Mucosa of descending colon (tissue), 3 donors: Measurements from ENCODE around the gene GREB1. TPM values are rescaled to one million over a fixed set of nuclear protein-coding genes. Genes with fewer than 3 reads are reported as not detected.
A peak's percentile ranks its signal among the peaks of the same experiment; 100 is the strongest.

Source experiments
- ATAC-seq: fragments of 200-7000 bp; cut with Tn5 transposase; one replicate; pipeline ENCODE4 v1.9.1; 2020; ENCODE audit warnings: mild to moderate bottlenecking, moderate library complexity
- DNase-seq, 3 donors: peaks; one replicate each; pipeline ENCODE4 v3.0.0-alpha.2; 2020
- H3K36me3 ChIP-seq: fragments of 200-600 bp; one replicate; pipeline ENCODE4 v1.8.0; 2021; ENCODE audit warnings: low read depth, mild to moderate bottlenecking
- H3K4me1 ChIP-seq: fragments of 200-600 bp; one replicate; pipeline ENCODE4 v1.8.0; 2021; ENCODE audit warnings: low read depth, mild to moderate bottlenecking
- H3K4me3 ChIP-seq: fragments of 200-600 bp; one replicate; pipeline ENCODE4 v1.8.0; 2021; ENCODE audit warnings: mild to moderate bottlenecking
- H3K9me3 ChIP-seq: fragments of 200-600 bp; one replicate; pipeline ENCODE4 v1.8.0; 2021; ENCODE audit warnings: mild to moderate bottlenecking
- intact Hi-C, 2 donors: fragments of 100-400 bp; cut with DNase I in 1 of 2; cut with micrococcal nuclease in 1 of 2; formaldehyde crosslinking; loops; one replicate each; pipeline versions ENCODE4 v1.11.0 to v1.11.1; 2022; cut with DNase I, micrococcal nuclease
- total RNA-seq, 3 donors: library from RNA; stranded (reverse); fragmentation: NEBNext Ultra II Directional in 2 of 3; extraction: Animal tissue kit (Norgen Biotek cat#: 25700) in 2 of 3; gene quantifications; one replicate each; pipeline versions ENCODE4 v1.2.1 to v1.2.4, GENCODE V29; 2021 to 2023
- TF ChIP-seq, protein P1 (sequence below): fragments of 200-600 bp; IDR thresholded peaks from one replicate; pipeline ENCODE4 v1.8.0; 2022; ENCODE audit warnings: antibody characterized with exemption, mild to moderate bottlenecking
- donor health status: DM: no; HTN: no; CAD: no; lungs with moderate emphysema.
- donor health status: DM: no; HTN: no; CAD: no.
- donor health status: DM: no; HTN: yes; CAD: no.

GREB1 gene
- total RNA-seq, 3 donors from 2014 or later = 1.4 to 2.5 (median 1.6) TPM

DNA sequence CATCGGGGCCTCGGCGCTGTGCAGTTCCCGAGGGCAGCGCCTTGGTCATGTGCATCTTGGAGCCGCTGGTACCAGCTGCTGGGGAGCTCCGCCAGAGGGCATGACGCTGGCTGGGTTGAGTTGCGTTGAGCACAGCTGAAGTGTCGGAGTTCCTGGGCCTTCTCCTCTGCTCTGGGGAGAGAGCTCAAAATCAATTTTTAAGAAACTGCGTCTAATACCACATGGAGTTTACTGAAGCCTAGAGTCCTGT, 48.7 kb downstream of the GREB1 start:
- no peak for ATAC-seq
- TF ChIP-seq, protein P1, sequence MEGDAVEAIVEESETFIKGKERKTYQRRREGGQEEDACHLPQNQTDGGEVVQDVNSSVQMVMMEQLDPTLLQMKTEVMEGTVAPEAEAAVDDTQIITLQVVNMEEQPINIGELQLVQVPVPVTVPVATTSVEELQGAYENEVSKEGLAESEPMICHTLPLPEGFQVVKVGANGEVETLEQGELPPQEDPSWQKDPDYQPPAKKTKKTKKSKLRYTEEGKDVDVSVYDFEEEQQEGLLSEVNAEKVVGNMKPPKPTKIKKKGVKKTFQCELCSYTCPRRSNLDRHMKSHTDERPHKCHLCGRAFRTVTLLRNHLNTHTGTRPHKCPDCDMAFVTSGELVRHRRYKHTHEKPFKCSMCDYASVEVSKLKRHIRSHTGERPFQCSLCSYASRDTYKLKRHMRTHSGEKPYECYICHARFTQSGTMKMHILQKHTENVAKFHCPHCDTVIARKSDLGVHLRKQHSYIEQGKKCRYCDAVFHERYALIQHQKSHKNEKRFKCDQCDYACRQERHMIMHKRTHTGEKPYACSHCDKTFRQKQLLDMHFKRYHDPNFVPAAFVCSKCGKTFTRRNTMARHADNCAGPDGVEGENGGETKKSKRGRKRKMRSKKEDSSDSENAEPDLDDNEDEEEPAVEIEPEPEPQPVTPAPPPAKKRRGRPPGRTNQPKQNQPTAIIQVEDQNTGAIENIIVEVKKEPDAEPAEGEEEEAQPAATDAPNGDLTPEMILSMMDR = no peak

DNA sequence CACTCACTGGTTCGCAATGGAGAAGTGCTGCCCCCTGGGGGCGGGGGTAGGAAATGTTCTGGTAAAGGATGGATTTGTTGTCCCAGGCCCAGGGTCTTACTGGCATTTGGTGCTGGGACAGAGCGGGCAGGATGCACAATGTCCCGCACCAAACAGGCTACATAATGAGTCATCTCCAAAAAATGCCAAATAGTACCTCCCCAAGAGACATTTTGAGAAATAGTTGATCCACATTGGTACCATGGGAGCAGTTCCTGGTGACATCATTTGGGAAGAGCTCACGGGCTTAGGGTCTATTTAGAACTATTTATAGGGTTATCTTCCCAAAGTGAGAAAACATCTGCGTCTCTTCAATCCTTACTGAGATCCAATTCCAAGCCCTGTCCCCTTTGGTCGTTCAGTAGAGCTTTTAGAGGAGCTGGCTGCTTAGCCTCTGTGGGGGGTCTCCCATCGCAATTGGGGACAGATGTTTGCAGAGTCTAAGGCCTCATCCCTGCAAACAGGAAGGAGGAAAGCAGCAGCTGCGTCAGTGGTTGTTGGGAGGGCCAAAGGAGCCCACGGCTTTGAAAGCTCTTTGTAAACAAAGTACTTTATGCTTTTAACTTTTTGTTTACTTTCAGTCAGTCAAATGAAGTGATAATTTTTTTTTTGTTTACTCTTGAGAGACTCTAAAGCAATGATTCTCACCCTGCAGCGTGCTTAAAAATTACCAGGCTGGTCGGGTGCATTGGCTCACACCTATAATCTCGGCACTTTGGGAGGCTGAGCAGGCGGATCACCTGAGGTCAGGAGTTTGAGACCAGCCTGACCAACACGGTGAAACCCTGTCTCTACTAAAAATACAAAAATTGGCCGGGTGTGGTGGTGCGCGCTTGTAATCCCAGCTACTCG, 49.3 kb downstream of the GREB1 start:
- H3K4me3 ChIP-seq = no peak overlapping the region
- H3K9me3 ChIP-seq = no peaks in the 10 kb centered on the region
- intact Hi-C loops = loop anchor here in 1 of 2 donors (5.0 kb wide), 1 partner anchor 106 kb away; no protein-coding TSS in a partner anchor
- DNase-seq (peak in 2 of 3 donors; percentile 67 to 71), ATAC-seq (peak; percentile 66)
- no peaks in the 10 kb centered on the region for H3K36me3 ChIP-seq
- TF ChIP-seq, protein P1 = peak; percentile 62
- H3K4me1 ChIP-seq = peaks cover 3% of the 10 kb centered on the region

More for the DNA sequence above, 48.7 kb downstream of the GREB1 start:
- no peaks in the 10 kb centered on the region for H3K36me3 ChIP-seq
- H3K9me3 ChIP-seq = no peaks in the 10 kb centered on the region
- peaks cover 3% of the 10 kb centered on the region for H3K4me1 ChIP-seq
- intact Hi-C loops = loop anchor here in 1 of 2 donors (5.0 kb wide), 1 partner anchor 105 kb away; no protein-coding TSS in a partner anchor
- DNase-seq = no peak
- no peak overlapping the region for H3K4me3 ChIP-seq

DNA sequence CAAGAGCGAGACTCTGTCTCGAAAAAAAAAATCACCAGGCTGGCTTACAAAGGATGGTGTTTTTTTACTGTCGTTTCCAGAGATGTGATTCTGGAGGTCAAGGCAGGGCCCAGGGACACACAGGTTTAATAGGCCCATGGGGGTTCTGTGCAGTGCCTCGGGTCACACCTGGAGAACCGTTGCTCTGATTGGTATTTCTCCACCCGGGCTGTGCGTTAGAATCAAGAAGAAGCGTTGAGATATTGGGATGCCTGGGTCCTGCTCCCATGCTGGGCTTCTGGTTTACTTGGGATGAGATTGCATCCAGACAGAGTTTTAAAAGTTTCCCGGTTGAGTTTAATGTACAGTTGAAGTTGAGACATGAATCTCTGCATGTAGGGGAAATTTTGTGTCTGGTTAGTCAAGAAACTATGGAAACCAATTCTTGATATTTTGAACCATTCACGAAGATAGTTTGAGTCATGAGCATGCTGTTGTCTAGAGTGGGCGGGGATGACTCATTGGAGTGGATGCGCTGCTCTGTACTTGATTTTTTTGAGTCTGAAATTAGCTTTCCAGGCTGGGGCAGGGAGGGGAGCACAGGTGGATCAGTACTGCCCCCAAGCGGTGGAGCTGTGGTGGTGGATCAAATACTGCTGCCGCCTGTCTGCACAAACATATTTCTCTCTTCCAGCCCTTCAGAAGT, 50.1 kb downstream of the GREB1 start:
- DNase-seq (peak in 2 of 3 donors; percentile 67 to 72), ATAC-seq (peak; percentile 80)
- TF ChIP-seq, protein P1 = peak; percentile 42
- Histone ChIP-seq H3K9me3 (no peaks in the 10 kb centered on the region), H3K4me3 (no peak overlapping the region), H3K4me1 (peaks cover 3% of the 10 kb centered on the region), H3K36me3 (no peaks in the 10 kb centered on the region)
- intact Hi-C loops = loop anchor here in 1 of 2 donors (5.0 kb wide), 1 partner anchor 107 kb away; no protein-coding TSS in a partner anchor

DNA sequence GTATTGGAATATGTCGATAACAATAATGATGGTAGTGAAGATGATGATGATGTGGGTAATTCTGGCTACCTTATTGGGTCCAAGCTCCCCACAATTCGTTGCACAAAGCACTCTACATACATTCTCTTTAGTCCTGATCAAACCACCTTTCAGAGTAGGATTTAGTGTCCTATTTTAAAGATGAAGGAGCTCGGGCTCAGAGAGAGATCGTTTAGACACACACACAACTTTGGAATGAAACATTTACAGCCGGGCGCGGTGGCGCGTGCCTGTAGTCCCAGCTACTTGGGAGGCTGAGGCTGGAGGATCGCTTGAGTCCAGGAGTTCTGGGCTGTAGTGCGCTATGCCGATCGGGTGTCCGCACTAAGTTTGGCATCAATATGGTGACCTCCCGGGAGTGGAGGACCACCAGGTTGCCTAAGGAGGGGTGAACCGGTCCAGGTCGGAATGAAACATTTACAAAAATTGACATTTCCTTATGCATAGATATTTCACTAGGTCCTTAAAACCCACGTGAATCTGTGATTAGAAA, 50.7 kb downstream of the GREB1 start:
- no peak overlapping the region for H3K4me3 ChIP-seq
- no peaks in the 10 kb centered on the region for H3K9me3 ChIP-seq
- DNase-seq (no peak), ATAC-seq (no peak)
- TF ChIP-seq, protein P1 = no peak
- intact Hi-C loops = loop anchor here (5.0 kb wide), 2 partner anchors 102 to 107 kb away; no protein-coding TSS in a partner anchor
- no peaks in the 10 kb centered on the region for H3K36me3 ChIP-seq
- peaks cover 3% of the 10 kb centered on the region for H3K4me1 ChIP-seq

DNA sequence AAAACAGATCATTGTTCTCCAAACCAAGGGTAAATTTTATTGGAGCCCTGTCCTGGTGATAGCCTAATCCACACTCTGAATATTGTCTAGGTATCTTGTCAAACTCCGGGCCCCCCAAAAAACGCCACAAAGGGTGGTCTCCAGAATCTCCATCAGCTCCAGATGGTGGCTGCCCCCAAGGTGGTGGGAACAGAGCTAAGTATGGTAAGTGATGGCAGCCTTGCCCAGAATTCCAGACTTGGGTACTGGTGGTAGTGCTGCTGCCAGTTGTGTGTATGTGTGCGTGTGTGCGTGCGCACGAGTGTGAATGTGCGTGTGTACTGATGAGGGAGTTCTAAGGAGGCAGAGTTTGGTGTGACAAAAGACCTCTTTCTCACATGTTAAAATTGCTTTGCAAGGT, 51.2 kb downstream of the GREB1 start:
- Histone ChIP-seq H3K4me1 (peaks cover 3% of the 10 kb centered on the region), H3K36me3 (no peaks in the 10 kb centered on the region), H3K9me3 (no peaks in the 10 kb centered on the region), H3K4me3 (no peak overlapping the region)
- TF ChIP-seq, protein P1 = no peak
- ATAC-seq (no peak), DNase-seq (no peak)
- intact Hi-C loops = loop anchor here in 1 of 2 donors (5.0 kb wide), 1 partner anchor 103 kb away; no protein-coding TSS in a partner anchor
